ENCODE results near the gene UACA.
A peak's percentile ranks its signal among the peaks of the same experiment; 100 is the strongest.

UACA gene

DNA sequence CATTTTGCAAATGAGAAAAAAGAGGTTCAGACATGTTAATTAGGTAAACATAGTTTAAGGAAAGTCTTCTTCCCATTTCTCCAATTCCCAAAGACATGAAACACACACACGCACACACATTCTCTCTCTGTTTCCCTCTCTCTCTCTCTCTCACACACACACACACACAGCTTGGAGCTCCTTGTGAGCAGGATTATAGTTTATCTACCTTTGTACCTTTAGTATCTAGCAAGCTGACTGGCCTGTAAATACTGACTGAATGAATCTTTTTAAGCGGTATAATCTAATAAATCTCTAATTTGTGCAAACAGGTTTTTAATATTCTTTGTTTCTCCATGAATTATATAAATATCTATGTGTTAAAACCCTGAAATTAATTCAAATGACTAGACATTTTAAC, 73.3 kb downstream of the UACA start:
- Histone ChIP-seq H3K4me3 (no peak overlapping the region), H3K27ac (no peak overlapping the region)
- no peak for DNase-seq (ENCODE audit: low spot score)
- TF ChIP-seq, protein P1, sequence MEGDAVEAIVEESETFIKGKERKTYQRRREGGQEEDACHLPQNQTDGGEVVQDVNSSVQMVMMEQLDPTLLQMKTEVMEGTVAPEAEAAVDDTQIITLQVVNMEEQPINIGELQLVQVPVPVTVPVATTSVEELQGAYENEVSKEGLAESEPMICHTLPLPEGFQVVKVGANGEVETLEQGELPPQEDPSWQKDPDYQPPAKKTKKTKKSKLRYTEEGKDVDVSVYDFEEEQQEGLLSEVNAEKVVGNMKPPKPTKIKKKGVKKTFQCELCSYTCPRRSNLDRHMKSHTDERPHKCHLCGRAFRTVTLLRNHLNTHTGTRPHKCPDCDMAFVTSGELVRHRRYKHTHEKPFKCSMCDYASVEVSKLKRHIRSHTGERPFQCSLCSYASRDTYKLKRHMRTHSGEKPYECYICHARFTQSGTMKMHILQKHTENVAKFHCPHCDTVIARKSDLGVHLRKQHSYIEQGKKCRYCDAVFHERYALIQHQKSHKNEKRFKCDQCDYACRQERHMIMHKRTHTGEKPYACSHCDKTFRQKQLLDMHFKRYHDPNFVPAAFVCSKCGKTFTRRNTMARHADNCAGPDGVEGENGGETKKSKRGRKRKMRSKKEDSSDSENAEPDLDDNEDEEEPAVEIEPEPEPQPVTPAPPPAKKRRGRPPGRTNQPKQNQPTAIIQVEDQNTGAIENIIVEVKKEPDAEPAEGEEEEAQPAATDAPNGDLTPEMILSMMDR (IDR thresholded peaks at IDR 0.05): no peak

DNA sequence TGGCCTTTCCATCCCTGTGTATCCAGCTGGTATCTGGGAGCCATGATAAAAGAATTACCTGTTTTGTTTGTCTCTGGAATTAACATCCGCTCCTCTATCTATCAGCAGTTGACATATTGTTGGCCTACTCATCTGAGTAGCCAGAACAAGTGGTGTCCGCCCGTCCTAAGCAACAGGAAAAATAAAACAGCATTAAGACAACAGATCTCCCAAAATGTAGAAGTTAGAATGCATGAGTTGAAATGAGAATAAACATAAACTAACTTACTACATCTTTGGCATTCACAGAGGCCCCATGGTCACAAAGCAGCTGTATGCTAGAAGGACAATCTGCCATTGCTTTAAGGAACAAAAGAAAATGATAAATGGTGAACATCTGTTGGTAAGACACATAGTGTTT, 75.9 kb downstream of the UACA start:
- Histone ChIP-seq H3K27ac (no peak overlapping the region), H3K4me3 (no peak overlapping the region)
- DNase-seq (ENCODE audit: low spot score): no peak
- TF ChIP-seq, protein P1 (IDR thresholded peaks at IDR 0.05): no peak

DNA sequence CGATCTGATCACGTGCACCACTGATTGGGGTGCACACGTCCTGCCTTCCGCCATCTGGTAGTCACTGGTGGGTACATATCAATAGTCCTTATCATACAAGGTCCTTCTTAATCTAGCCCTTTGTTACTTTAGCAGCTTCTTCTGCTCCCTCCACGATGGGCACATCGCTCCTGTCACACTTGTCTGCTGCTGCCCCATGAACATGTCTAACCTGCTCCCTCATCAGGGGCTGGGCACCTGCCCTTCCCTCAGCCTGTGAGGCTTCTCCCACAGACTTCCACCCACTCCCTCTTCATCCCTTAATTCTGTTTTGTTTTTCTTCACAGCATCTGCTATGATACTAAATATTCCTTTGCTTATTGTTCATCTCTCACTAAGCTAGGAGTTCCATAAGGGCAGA, 82.5 kb downstream of the UACA start:
- no peak overlapping the region for H3K4me3 ChIP-seq
- TF ChIP-seq, protein P1 (IDR thresholded peaks at IDR 0.05): no peak
- no peak for DNase-seq (ENCODE audit: low spot score)
- peak overlapping the region in 1 of 2 donors; percentile 0 for H3K27ac ChIP-seq

DNA sequence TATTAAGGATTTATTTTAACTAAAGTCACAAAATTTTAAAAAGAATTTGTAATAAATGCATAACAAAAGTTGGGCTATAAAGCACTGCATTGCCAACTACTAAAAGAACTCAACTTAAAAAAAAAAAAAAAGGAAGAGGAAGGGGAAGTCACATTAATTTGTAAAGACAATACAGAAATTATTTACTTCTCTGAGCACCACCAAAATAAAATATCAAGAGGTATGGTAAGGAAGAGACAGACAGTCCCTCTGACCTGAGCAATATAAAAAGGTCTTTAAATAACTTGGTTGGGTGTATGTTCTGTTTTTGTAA, 83.5 kb downstream of the UACA start:
- no peak overlapping the region for H3K27ac ChIP-seq
- DNase-seq (ENCODE audit: low spot score): no peak
- TF ChIP-seq, protein P1 (IDR thresholded peaks at IDR 0.05): no peak
- H3K4me3 ChIP-seq: no peak overlapping the region

DNA sequence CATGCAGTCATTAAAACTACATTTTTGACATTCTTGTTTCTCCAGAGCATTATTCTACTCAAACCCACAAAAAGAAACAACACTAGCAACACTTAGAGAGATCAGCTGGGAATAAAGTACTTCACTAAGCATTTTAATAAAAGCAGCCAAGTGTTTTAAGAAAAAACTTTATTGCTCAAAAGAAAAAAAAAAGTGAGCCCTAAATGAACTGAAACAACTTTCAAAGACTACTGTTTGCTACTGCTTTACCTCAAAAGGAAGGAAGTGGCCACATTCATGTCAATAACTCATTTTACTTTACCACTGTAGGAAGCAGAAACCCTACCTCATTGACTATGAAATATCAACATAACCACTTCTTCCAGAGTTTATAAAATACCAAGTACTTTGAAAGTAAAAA, 91.3 kb downstream of the UACA start:
- Histone ChIP-seq H3K27ac (no peak overlapping the region), H3K4me3 (no peak overlapping the region)
- no peak for DNase-seq (ENCODE audit: low spot score)
- TF ChIP-seq, protein P1 (IDR thresholded peaks at IDR 0.05): no peak

DNA sequence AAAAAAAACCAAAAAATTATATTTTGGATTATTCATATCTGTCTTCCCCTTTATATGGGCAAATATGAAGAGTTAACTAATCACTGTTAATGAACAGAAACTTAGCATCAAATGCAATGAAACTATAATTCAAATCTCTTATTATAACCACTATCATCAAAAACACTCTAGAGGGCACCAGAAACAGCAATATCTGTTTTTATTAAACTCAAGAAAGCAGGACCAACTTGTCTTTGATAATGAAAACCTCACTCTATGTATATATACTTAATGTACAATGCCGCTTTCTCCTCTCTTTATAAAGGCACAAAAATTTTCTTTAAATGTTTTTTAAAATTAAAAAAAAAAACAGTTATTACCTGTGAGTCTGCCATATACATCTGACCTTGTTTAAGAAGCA, 92.7 kb downstream of the UACA start:
- no peak overlapping the region for H3K4me3 ChIP-seq
- DNase-seq (ENCODE audit: low spot score): no peak
- no peak overlapping the region for H3K27ac ChIP-seq
- TF ChIP-seq, protein P1 (IDR thresholded peaks at IDR 0.05): no peak

DNA sequence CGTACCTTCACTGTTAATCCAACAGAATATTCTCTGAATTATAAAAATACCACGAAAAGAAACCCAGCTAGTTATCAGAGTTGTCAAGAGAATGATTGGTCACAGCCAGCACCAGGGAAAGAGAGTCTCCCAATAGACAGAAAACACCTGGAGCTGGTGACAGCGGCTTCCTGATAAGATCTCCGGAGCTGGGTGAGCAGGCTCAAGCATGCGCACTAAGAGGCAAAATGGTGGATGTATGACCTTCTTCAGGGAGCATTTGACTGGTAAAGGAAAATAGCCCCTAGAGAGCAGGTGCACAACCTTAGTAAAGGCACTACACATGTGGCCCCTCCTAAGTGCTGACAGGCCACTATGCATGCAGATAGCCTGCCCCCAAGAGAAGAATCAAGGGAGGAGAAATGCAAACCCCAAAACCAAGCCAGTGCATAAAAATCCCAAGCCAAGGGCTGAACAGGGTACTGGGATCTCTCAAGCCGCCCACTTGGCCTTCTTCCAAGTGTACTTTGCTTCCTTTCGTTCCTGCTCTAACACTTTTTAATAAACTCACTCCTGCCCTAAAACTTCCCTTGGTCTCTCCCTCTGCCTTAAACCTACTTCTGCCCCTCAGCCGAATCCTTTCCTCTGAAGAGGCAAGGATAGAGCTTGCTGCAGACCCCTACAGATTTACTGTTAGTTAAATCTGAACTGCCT, 93.2 kb downstream of the UACA start:
- Histone ChIP-seq H3K4me3 (no peak overlapping the region), H3K27ac (no peak overlapping the region)
- TF ChIP-seq, protein P1 (IDR thresholded peaks at IDR 0.05): no peak
- DNase-seq (ENCODE audit: low spot score): no peak

Data from coronary artery (tissue), 2 donors.